ENCODE measurements around the gene SORL1-AS1. TPM values are rescaled to one million over a fixed set of nuclear protein-coding genes. Genes with fewer than 3 reads are reported as not detected.

SORL1-AS1 gene

DNA sequence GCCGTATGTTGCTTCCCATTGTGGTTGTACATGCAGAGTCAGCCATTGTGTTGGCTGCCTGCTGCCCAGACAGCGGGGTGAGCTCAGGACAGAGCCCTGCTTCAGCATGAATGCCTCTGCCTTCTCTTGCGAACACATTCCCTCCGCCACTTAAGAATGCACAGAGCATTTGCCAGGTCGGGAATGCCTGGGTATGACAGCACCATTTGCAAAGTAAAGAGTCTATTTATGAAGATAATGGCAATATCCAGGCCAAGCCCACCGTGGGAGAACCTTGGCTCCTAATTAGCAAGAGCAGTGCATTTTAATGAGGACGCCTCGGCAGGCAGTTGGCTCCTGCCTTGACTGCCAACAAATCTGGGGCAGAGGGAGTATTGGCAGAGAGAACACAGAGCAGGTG lies 63.1 kb downstream of the SORL1-AS1 start:
- Histone ChIP-seq H3K4me1 (replicated peaks; ENCODE audit: insufficient read depth) (no peaks in the 10 kb centered on the region), H3K36me3 (ENCODE audit: low read depth) (no peaks in the 10 kb centered on the region), H3K27me3 (ENCODE audit: insufficient read depth, low read depth) (peaks cover 92% of the 10 kb centered on the region), H3K79me2 (ENCODE audit: low read depth) (no peaks in the 10 kb centered on the region), H3K9me3 (ENCODE audit: insufficient read depth, low read depth) (no peaks in the 10 kb centered on the region), H3K9me2 (ENCODE audit: insufficient read depth) (no peaks in the 10 kb centered on the region), H3K4me3 (no peak overlapping the region), H4K20me1 (ENCODE audit: insufficient read depth) (no peaks in the 10 kb centered on the region), H3F3A (ENCODE audit: insufficient read depth, low read depth) (no peaks in the 10 kb centered on the region), H3K4me2 (no peak overlapping the region), H2AFZ (no peak overlapping the region), H3K27ac (no peak overlapping the region)
- ChIA-PET POLR2A (ENCODE audit: unreplicated experiment) (no interaction called here), CTCF (no interaction called here)
- intact Hi-C loops (cut with micrococcal nuclease; ENCODE audit: unreplicated experiment): no loop called here
- TF ChIP-seq, protein P1, sequence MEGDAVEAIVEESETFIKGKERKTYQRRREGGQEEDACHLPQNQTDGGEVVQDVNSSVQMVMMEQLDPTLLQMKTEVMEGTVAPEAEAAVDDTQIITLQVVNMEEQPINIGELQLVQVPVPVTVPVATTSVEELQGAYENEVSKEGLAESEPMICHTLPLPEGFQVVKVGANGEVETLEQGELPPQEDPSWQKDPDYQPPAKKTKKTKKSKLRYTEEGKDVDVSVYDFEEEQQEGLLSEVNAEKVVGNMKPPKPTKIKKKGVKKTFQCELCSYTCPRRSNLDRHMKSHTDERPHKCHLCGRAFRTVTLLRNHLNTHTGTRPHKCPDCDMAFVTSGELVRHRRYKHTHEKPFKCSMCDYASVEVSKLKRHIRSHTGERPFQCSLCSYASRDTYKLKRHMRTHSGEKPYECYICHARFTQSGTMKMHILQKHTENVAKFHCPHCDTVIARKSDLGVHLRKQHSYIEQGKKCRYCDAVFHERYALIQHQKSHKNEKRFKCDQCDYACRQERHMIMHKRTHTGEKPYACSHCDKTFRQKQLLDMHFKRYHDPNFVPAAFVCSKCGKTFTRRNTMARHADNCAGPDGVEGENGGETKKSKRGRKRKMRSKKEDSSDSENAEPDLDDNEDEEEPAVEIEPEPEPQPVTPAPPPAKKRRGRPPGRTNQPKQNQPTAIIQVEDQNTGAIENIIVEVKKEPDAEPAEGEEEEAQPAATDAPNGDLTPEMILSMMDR (conservative IDR thresholded peaks at IDR 0.05): no peak
- TF ChIP-seq EZH2 (IDR thresholded peaks at IDR 0.05; ENCODE audit: low read depth): no peak
- DNase-seq: no peak
- no TSS peak for BruUV-seq (replicated peaks)

Other genes with a start within 250 kb of the SORL1-AS1 start
- 10.2 and 16.9 TPM in 2 replicates for gene SC5D, start 160.2 kb downstream of the SORL1-AS1 start, total RNA-seq (2021)
- 4.9 and 6.4 TPM in 2 replicates for gene SORL1, start 653 bp downstream of the SORL1-AS1 start, total RNA-seq (2021)